GM12878 (cell line): ENCODE data around the gene RNF121.
"Not testable (repeated sequence)": the region's sequence is repeated elsewhere in the genome, so short reads cannot be mapped to it uniquely, and the experiment has no call there.

Experiments used
- ATF2 ChIP-seq: IDR thresholded peaks from 2 replicates; pipeline ENCODE4 v1.6.1; 2012; ENCODE audit warnings: low read length, inconsistent platforms
- BCL3 ChIP-seq: IDR thresholded peaks from 2 replicates; pipeline ENCODE4 v1.6.1; 2011; ENCODE audit warnings: borderline replicate concordance, low read depth, mild to moderate bottlenecking, moderate library complexity, low read length; ENCODE audit not compliant: insufficient read depth, poor library complexity, severe bottlenecking
- CHD4 ChIP-seq: fragments of 200-600 bp; sonication (generic); IDR thresholded peaks from 2 replicates; pipeline ENCODE4 v1.6.1; 2016; ENCODE audit warnings: mild to moderate bottlenecking
- EGR1 ChIP-seq, 2 experiments: IDR thresholded peaks; 1 replicate in 1 of 2; 2 replicates in 1 of 2; pipeline ENCODE4 v1.6.1; 2011 to 2012; ENCODE audit warnings: low read depth in 2 of 2, low read length in 2 of 2, borderline replicate concordance in 1 of 2, mild to moderate bottlenecking in 1 of 2, moderate library complexity in 1 of 2
- FOXM1 ChIP-seq: IDR thresholded peaks from 2 replicates; pipeline ENCODE4 v1.6.1; 2012; ENCODE audit warnings: low read depth, mild to moderate bottlenecking, inconsistent platforms, low read length, moderate library complexity
- HDAC6 ChIP-seq: fragments of 200-600 bp; sonication (generic); IDR thresholded peaks from one replicate; pipeline ENCODE4 v1.8.0; 2017; ENCODE audit warnings: antibody characterized with exemption; ENCODE audit not compliant: unreplicated experiment
- JUNB ChIP-seq: IDR thresholded peaks from 2 replicates; pipeline ENCODE4 v1.6.1; 2016; ENCODE audit warnings: antibody characterized with exemption, mild to moderate bottlenecking
- MYC ChIP-seq: IDR thresholded peaks from 2 replicates; pipeline ENCODE4 v1.6.1; 2011; ENCODE audit warnings: mild to moderate bottlenecking, low read length, moderate library complexity, inconsistent platforms; ENCODE audit not compliant: insufficient read depth, insufficient replicate concordance, insufficient read length, severe bottlenecking
- POLR2A ChIP-seq: IDR thresholded peaks from 2 replicates; pipeline ENCODE4 v1.6.1; 2011; ENCODE audit warnings: low read depth, mild to moderate bottlenecking, low read length
- POLR2AphosphoS2 ChIP-seq: IDR thresholded peaks from 2 replicates; pipeline ENCODE4 v1.6.1; 2011; ENCODE audit warnings: low read depth, mild to moderate bottlenecking, low read length, improper control_type of control experiment, moderate library complexity
- USF2 ChIP-seq: IDR thresholded peaks from 2 replicates; pipeline ENCODE4 v1.6.1; 2011; ENCODE audit warnings: low read depth, low read length, improper control_type of control experiment, borderline replicate concordance

GRCh38 chr11:71888335-71889010, 40.4 kb upstream of the RNF121 start:
- not testable (repeated sequence) for TF ChIP-seq MYC; POLR2AphosphoS2; FOXM1; EGR1 (IDR thresholded peaks at IDR 0.05; ENCODE audit: borderline replicate concordance in 1 of 2, low read depth in 2 of 2, low read length in 2 of 2); BCL3; USF2; POLR2A; JUNB; ATF2; HDAC6; CHD4
